Activated naive CD4-positive, alpha-beta T cell treated with anti-CD3 and anti-CD28 coated beads, Interleukin-2, amount 50 U/mL, for 16 hours (primary cell): ENCODE data around the gene LRP1.
A peak's percentile ranks its signal among the peaks of the same experiment; 100 is the strongest.

ENCODE experiments used
- DNase-seq: peaks from one replicate; pipeline ENCODE4 v3.0.0-alpha.2; 2020

Gene LRP1

DNA sequence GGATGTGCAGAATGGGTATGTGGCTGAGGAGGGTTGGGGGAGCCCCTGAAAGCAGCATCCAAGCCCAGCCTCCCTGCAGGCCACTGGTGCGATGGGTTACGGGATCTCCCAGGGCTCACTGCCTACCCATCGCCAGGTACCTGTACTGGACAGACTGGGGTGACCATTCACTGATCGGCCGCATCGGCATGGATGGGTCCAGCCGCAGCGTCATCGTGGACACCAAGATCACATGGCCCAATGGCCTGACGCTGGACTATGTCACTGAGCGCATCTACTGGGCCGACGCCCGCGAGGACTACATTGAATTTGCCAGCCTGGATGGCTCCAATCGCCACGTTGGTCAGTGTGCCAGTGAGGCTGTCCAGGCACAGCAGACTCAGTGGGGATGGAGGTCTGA, 70.0 kb downstream of the LRP1 start:
- no peak for DNase-seq

DNA sequence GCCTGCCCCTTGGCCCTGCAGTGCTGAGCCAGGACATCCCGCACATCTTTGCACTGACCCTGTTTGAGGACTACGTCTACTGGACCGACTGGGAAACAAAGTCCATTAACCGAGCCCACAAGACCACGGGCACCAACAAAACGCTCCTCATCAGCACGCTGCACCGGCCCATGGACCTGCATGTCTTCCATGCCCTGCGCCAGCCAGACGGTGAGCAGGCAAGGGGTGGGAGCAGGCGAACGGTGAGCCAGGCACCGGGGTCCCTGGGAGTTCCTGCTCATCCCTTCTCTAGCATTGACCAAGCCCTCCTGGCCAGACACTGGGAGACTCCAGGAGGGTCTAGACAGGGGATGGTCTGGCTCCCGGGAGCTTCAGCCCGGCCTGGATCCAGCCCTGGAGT, 70.9 kb downstream of the LRP1 start:
- no peak for DNase-seq

DNA sequence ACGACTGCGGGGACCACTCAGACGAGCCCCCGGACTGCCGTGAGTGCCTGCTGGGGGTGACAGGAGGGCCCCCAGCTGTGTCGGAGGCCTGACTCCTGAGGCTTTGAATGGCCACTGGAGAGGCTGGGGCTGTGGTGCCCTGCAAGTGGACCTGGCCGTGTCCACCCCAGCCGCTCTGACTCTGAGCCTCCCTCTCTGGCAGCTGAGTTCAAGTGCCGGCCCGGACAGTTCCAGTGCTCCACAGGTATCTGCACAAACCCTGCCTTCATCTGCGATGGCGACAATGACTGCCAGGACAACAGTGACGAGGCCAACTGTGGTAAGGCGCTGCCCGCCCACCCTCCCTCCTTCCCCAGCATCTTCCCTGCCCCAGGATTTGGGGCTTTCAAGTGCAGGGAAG, 72.2 kb downstream of the LRP1 start:
- DNase-seq: no peak

GRCh38 chr12:57201219-57201618, 72.9 kb downstream of the LRP1 start:
- DNase-seq: no peak

- no peak for DNase-seq
These were observed 73.3 kb downstream of the LRP1 start for GRCh38 chr12:57201631-57202030.

DNA sequence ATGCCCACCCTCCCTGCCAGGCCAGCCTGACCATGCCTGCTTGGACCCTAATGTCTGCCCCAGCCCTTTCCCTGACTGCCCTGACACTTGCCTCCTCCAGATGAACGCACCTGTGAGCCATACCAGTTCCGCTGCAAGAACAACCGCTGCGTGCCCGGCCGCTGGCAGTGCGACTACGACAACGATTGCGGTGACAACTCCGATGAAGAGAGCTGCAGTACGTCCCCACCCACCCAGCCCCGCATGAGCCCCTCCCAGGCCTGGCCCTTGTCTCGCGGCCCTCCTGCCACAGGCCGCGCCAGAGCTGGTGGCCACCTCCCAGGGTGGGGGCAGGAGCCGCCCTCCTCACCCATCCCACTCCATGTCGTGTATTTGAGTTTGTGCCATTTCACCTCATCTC, 74.0 kb downstream of the LRP1 start:
- no peak for DNase-seq

DNA sequence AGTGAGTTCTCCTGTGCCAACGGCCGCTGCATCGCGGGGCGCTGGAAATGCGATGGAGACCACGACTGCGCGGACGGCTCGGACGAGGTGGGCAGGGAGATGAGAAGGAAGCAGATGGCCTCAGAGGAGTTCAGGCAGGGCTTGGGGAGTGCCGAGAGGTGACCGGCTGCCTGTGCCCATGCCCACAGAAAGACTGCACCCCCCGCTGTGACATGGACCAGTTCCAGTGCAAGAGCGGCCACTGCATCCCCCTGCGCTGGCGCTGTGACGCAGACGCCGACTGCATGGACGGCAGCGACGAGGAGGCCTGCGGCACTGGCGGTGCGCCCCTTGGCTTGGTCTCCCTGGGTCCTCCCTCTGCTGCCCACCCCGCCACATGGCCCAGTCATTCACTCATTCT, 74.9 kb downstream of the LRP1 start:
- DNase-seq: no peak

DNA sequence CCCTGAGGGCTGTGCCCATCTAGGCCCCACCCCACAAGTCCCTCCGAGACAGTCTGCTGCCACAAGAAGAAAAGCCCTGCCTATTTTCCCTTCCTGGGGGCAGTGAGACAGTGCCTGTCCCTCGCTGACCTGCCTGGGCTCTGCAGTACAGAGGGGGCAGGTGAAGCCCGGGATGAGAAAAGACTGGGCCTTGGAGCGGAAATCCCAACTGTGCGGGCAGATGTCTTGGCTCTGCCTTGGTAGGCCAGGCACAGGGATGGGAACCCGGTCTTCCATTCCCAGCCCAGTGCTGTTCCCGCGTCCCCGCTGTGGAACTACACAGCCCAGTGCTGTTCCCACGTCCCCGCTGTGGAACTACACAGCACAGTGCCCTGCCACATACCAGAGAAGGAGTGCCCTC, 75.5 kb downstream of the LRP1 start:
- DNase-seq: no peak

DNA sequence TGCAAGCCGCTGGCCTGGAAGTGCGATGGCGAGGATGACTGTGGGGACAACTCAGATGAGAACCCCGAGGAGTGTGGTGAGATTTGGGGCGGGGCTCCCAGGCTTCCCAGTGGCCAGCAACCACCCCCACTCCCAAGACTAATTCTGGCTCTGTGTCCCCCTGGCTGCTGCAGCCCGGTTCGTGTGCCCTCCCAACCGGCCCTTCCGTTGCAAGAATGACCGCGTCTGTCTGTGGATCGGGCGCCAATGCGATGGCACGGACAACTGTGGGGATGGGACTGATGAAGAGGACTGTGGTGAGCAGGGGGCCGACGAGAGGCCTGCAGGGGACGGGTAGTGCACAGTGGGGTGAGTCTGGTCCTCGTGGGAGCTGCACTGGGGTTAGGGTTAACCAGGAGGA, 76.2 kb downstream of the LRP1 start:
- DNase-seq: no peak

DNA sequence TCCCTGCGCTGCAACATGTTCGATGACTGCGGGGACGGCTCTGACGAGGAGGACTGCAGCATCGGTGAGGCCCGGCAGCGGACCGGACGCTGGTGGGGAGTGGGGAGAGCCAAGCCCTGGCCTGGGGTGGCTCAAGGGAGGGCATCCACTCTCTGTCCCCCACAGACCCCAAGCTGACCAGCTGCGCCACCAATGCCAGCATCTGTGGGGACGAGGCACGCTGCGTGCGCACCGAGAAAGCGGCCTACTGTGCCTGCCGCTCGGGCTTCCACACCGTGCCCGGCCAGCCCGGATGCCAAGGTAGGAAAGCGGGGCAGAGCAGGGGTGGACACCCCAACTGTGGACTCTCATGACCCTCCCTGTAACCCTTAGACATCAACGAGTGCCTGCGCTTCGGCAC, 76.9 kb downstream of the LRP1 start:
- DNase-seq: no peak

DNA sequence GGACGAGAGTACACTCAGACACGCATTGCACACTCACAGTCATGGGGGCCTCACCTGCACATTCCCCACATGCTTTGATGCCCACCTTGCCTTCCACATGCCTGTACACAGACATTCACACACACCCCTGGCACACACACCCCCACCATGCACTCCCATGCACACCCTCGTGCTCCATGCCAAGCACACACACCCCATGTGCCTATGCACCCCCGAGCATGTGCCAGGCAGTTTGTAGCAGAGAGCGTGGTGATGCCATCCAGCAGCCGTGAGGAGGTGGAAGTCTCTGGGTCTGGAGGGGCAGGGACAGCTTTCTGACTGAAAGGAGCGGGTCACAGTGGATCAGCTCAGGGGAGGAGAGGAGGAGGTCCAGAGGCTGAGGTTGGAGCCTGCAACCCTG, 77.6 kb downstream of the LRP1 start:
- DNase-seq: no peak

DNA sequence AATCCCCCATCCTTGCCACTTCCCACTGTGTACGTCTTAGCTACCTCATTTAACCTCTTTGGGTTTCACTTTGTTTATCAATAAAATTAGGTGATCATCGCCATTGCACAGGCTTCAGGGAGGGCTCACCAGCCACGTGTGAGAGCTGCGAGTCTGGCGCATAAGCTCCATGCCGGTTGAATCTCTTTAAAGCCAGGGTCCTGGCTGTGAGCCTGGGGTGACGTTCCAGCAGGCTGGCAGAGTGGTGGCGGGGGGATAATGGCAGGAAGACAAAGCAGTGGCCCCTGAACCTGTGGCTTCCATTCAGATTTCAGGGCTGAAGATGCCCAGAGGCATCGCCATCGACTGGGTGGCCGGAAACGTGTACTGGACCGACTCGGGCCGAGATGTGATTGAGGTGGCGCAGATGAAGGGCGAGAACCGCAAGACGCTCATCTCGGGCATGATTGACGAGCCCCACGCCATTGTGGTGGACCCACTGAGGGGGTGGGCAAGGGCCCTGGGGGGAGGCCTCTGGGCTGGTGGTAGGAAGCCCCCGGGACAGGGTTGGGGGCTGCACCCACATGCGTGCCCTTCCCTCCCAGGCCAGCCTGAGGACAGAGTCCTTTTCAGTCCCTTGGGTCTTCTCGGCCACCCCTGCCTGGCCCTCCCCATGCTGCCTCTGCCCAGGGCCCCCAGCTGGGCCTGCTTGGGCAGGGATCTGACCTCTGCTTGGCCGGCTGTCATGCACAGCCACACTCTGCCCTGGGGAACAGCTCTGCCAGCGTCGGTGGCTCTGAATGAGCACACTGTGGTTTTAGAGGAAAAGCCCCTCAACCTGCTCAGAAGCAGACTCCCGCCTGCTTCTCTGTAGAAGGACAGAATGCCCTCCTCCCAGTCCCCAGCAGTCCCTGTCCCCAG, 79.7 kb downstream of the LRP1 start:
- no peak for DNase-seq

- DNase-seq: no peak
These were observed 80.5 kb downstream of the LRP1 start for GRCh38 chr12:57208631-57209282.

DNA sequence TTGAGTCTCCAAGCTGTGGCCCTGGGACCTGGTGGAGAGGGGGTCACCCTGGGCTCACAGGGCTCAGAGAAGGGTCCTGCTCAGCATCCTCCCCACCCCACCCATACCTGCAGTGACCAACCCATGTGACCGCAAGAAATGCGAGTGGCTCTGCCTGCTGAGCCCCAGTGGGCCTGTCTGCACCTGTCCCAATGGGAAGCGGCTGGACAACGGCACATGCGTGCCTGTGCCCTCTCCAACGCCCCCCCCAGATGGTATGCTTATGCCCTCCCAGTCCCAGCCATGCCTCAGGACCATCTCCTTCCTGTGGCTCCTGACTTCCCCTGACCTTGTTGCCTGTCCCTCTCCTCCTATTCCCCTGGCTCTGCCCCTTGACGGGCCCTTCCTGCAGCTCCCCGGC, 81.6 kb downstream of the LRP1 start:
- no peak for DNase-seq

DNA sequence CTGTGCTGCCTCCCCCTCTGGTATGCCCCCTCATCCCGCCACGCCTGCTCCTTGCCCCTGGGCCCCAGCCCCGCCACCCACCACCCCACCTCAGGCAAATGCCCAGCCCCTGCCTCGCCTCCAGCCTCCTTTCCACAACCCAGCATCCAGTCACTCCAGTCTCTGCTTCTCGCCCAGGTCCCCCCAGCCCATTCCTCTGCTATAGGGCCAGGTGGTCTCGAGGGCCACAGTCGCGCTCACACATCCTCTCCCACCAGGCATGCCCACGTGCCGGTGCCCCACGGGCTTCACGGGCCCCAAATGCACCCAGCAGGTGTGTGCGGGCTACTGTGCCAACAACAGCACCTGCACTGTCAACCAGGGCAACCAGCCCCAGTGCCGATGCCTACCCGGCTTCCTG, 82.2 kb downstream of the LRP1 start:
- no peak for DNase-seq

DNA sequence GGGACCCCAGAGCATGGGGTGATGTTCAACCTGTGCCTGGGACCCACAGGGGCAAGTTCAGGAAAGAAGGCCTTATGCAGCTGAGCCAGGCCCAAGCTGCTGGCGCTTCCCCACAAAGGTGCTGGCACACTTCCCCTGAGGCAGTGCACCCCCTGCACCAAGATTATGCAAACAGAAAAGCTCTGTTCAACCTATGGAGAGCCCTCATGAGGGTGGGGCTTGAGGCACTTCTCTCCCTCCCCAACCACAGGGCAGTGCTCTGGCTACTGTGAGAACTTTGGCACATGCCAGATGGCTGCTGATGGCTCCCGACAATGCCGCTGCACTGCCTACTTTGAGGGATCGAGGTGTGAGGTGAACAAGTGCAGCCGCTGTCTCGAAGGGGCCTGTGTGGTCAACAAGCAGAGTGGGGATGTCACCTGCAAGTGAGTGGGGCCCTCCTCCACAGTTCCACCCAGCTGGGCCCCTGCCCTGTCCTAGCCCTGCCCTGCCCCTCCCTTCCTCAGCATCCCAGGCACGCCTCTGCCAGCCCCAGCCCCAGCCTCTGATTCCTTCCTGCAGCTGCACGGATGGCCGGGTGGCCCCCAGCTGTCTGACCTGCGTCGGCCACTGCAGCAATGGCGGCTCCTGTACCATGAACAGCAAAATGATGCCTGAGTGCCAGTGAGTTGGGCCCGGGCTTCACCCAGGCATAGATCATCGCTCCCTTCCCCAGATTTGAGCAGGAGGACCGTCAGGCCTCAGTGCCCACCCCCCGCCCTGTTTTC, 82.8 kb downstream of the LRP1 start:
- DNase-seq: no peak

DNA sequence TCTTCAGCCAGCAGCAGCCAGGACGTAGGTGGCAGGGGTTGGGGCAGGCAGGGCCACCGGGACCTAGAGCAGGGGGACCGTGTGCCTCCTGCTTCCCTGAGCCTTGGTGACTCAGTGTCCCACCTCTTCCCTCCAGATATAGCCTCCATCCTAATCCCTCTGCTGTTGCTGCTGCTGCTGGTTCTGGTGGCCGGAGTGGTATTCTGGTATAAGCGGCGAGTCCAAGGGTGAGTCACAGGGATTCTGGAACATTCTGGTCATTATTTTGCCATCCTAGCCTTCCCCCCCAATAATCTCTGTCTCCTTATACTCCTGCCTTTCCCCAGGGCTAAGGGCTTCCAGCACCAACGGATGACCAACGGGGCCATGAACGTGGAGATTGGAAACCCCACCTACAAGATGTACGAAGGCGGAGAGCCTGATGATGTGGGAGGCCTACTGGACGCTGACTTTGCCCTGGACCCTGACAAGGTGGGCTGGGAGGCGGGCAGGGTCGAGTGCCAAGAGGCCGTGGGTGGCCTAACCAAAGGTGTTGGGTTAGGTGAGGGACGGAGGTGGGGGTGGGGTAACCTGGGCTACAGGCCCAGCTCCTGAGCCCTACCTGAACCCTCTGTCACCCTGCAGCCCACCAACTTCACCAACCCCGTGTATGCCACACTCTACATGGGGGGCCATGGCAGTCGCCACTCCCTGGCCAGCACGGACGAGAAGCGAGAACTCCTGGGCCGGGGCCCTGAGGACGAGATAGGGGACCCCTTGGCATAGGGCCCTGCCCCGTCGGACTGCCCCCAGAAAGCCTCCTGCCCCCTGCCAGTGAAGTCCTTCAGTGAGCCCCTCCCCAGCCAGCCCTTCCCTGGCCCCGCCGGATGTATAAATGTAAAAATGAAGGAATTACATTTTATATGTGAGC, 83.8 kb downstream of the LRP1 start:
- DNase-seq: no peak

GRCh38 chr12:57212701-57213057, 84.4 kb downstream of the LRP1 start:
- no peak for DNase-seq

- DNase-seq: peak; percentile 84
These were observed 84.9 kb downstream of the LRP1 start for GRCh38 chr12:57213058-57213715.

DNA sequence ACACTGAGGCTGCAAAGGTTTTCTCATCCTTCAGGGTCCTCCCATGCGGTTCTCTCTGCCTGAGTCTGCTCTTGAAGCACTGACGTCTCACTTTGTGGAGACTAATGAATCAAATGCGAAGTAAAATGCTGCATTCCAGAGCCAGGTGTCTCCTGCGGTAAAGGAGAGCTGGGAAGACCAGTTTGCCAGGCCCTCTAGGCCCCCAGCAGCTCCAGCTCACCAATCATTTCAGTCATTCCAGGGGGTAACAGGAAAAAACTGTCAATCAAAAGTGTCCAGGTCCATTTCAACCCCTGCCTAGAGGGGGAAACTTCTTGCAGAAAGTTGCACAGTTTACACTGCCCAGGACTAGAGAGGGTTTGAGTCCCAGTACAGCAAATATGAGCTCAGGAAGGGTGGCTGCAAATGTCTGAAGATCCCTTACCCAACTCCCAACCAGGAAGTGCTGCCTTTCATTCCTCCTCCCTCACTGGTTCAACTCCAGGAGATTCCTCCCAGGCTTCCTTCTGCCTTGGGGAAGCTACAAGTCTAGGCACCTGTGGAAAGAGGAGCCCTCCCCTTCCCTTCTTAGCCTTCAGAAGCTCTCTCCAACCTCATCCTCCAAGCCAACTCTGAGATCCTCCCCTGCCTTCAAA, 85.6 kb downstream of the LRP1 start:
- DNase-seq: no peak

- peak; percentile 73 for DNase-seq
These were observed 86.1 kb downstream of the LRP1 start for GRCh38 chr12:57214398-57214781.

DNA sequence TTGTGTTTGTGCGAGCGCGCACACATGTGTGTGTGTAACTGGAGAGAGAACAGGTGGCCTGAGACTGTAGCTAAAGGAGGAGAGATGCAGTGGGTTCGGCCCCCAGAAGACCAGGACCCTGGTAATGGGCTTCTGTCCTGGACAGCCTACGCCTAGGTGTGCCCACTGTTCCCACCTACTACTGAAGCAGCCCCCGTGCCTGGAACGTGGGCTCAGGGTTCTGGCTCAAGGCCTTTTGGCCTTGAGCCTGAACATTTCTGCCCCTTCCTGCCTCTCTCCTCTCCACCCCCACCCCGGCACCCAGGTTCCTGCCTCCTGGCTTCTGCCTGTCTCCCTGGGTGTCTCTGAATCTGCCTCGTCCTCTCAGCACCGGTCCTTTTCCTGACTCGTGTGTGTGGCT, 86.8 kb downstream of the LRP1 start:
- DNase-seq: no peak
